ENCODE measurements around the gene SESN3. TPM values are rescaled to one million over a fixed set of nuclear protein-coding genes. Genes with fewer than 3 reads are reported as not detected.

The SESN3 gene
- total RNA-seq, 1 donor, result 105 TPM

Other genes starting within 250 kb of the SESN3 start
- gene KDM4E, start 205.9 kb downstream of the SESN3 start, total RNA-seq, result not detected
- not detected for gene KDM4F, start 181.8 kb downstream of the SESN3 start, total RNA-seq
- gene SRSF8, start 164.3 kb downstream of the SESN3 start, total RNA-seq, result 43.7 TPM
- gene ENDOD1, start 141.4 kb downstream of the SESN3 start, total RNA-seq, result 20.9 TPM